OCI-LY1 (cell line): Measurements from ENCODE around the gene LRRFIP1.

Experiments used
- EZH2 ChIP-seq: fragments of 200-600 bp; sonication (generic), shearing (Covaris generic); IDR thresholded peaks from 2 replicates; pipeline ENCODE4 v1.8.0; 2017; ENCODE audit warnings: borderline replicate concordance, mixed run types, mild to moderate bottlenecking, antibody characterized with exemption, low read length, moderate library complexity, mixed read lengths
- TF ChIP-seq, protein P1 (sequence below): fragments of 200-600 bp; sonication (generic), shearing (Covaris generic); IDR thresholded peaks from 2 replicates; pipeline ENCODE4 v1.5.1; 2017; ENCODE audit warnings: mild to moderate bottlenecking, antibody characterized with exemption, low read length, moderate library complexity, mixed read lengths

DNA sequence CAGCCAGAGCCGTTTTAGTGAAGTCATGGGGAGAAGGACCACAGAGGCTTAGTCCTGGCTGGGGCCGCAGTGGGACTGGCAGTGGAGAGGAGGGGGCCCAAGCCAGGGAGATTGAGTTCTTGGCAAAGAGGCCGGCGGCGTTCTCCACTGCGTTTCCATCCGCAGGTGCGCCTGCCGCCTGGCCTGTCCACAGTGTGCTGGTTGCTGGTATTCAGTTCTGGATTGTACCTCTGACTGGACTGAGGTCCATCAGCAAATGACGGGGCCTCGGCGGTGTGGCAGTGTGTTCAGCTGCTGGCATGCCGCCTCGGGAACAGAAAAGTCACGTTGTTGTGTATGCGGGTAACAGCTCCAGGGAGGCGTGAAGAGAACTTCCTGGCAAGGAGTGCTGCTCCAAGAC is 36.8 kb downstream of the LRRFIP1 start:
- TF ChIP-seq, protein P1, sequence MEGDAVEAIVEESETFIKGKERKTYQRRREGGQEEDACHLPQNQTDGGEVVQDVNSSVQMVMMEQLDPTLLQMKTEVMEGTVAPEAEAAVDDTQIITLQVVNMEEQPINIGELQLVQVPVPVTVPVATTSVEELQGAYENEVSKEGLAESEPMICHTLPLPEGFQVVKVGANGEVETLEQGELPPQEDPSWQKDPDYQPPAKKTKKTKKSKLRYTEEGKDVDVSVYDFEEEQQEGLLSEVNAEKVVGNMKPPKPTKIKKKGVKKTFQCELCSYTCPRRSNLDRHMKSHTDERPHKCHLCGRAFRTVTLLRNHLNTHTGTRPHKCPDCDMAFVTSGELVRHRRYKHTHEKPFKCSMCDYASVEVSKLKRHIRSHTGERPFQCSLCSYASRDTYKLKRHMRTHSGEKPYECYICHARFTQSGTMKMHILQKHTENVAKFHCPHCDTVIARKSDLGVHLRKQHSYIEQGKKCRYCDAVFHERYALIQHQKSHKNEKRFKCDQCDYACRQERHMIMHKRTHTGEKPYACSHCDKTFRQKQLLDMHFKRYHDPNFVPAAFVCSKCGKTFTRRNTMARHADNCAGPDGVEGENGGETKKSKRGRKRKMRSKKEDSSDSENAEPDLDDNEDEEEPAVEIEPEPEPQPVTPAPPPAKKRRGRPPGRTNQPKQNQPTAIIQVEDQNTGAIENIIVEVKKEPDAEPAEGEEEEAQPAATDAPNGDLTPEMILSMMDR: no peak
- TF ChIP-seq EZH2: no peak
